Calu3 (cell line): ENCODE measurements around the gene PACS2. TPM values are rescaled to one million over a fixed set of nuclear protein-coding genes. Genes with fewer than 3 reads are reported as not detected.

ENCODE experiments used
- BruUV-seq: library from RNA; stranded (reverse); fragments of 400-500 nt; replicated peaks from 2 replicates; lab custom pipeline; 2021; lab: Mats Ljungman, UMichigan
- CTCF ChIA-PET: fragments of 300-600 bp; sonication (Branson Sonifier 250); formaldehyde crosslinking; loops from one replicate; lab custom pipeline; 2022; ENCODE audit warnings: antibody characterized with exemption; lab: Charles Lee
- DNase-seq: peaks from one replicate; pipeline ENCODE4 v3.0.0; 2022
- H3K27ac Mint-ChIP-seq: one replicate; pipeline ENCODE4 v1.8.0; 2022; ENCODE audit warnings: mixed read lengths; ENCODE audit not compliant: unreplicated experiment
- H3K27me3 Mint-ChIP-seq: one replicate; pipeline ENCODE4 v1.8.0; 2022; ENCODE audit warnings: mixed read lengths; ENCODE audit not compliant: unreplicated experiment
- H3K36me3 Mint-ChIP-seq: one replicate; pipeline ENCODE4 v1.8.0; 2022; ENCODE audit warnings: mild to moderate bottlenecking, moderate library complexity, mixed read lengths; ENCODE audit not compliant: insufficient read depth, unreplicated experiment
- H3K4me1 Mint-ChIP-seq: one replicate; pipeline ENCODE4 v1.8.0; 2022; ENCODE audit warnings: mild to moderate bottlenecking, low read depth, mixed read lengths; ENCODE audit not compliant: unreplicated experiment
- H3K4me3 Mint-ChIP-seq: one replicate; pipeline ENCODE4 v1.8.0; 2022; ENCODE audit warnings: mild to moderate bottlenecking, low read depth, moderate library complexity, mixed read lengths; ENCODE audit not compliant: unreplicated experiment
- H3K9me3 Mint-ChIP-seq: one replicate; pipeline ENCODE4 v1.8.0; 2022; ENCODE audit warnings: low read depth, mixed read lengths; ENCODE audit not compliant: unreplicated experiment
- CTCF ChIP-seq: fragments of 200-600 bp; IDR thresholded peaks from one replicate; pipeline ENCODE4 v1.8.0; 2022; ENCODE audit warnings: antibody characterized with exemption; ENCODE audit not compliant: unreplicated experiment
- intact Hi-C: fragments of 100-400 bp; cut with micrococcal nuclease; formaldehyde crosslinking; loops from one replicate; pipeline ENCODE4 v1.10.0; 2022; ENCODE audit not compliant: unreplicated experiment
- total RNA-seq: library from RNA; stranded (reverse); gene quantifications from 2 replicates; pipeline ENCODE4 v1.2.3, GENCODE V29; 2022

The PACS2 gene
- total RNA-seq, 1 experiment from 2014 or later = 77.3 TPM

GRCh38 chr14:105422695-105423487, 108.3 kb downstream of the PACS2 start:
- CTCF ChIA-PET = no interaction called here
- intact Hi-C loops = no loop called here
- no peak for TF ChIP-seq CTCF
- H3K9me3 Mint-ChIP-seq = no peaks in the 10 kb centered on the region
- no TSS peak for BruUV-seq
- H3K27ac Mint-ChIP-seq = no peak overlapping the region
- H3K27me3 Mint-ChIP-seq = no peaks in the 10 kb centered on the region
- peaks cover 63% of the 10 kb centered on the region for H3K36me3 Mint-ChIP-seq
- H3K4me1 Mint-ChIP-seq = peaks cover 27% of the 10 kb centered on the region
- H3K4me3 Mint-ChIP-seq = no peak overlapping the region
- DNase-seq = no peak

GRCh38 chr14:105423488-105424195, 109.1 kb downstream of the PACS2 start:
- Mint-ChIP-seq H3K4me1 (peaks cover 24% of the 10 kb centered on the region), H3K9me3 (no peaks in the 10 kb centered on the region), H3K36me3 (peaks cover 61% of the 10 kb centered on the region), H3K27me3 (no peaks in the 10 kb centered on the region), H3K4me3 (no peak overlapping the region), H3K27ac (no peak overlapping the region)
- intact Hi-C loops = no loop called here
- TF ChIP-seq CTCF = no peak
- TSS peak; percentile 6 for BruUV-seq
- DNase-seq = no peak
- CTCF ChIA-PET = no interaction called here

- intact Hi-C loops = no loop called here
- TF ChIP-seq CTCF = no peak
- no peaks in the 10 kb centered on the region for H3K27me3 Mint-ChIP-seq
- no peak overlapping the region for H3K4me3 Mint-ChIP-seq
- H3K27ac Mint-ChIP-seq = no peak overlapping the region
- H3K4me1 Mint-ChIP-seq = peaks cover 21% of the 10 kb centered on the region
- no peak for DNase-seq
- peaks cover 56% of the 10 kb centered on the region for H3K36me3 Mint-ChIP-seq
- BruUV-seq = no TSS peak
- CTCF ChIA-PET = no interaction called here
- H3K9me3 Mint-ChIP-seq = no peaks in the 10 kb centered on the region
Measured at GRCh38 chr14:105424861-105425260, 110.3 kb downstream of the PACS2 start.

GRCh38 chr14:105425823-105426247, 111.3 kb downstream of the PACS2 start:
- Mint-ChIP-seq H3K4me3 (no peak overlapping the region), H3K27me3 (no peaks in the 10 kb centered on the region), H3K4me1 (peaks cover 27% of the 10 kb centered on the region), H3K27ac (no peak overlapping the region), H3K9me3 (no peaks in the 10 kb centered on the region), H3K36me3 (peaks cover 59% of the 10 kb centered on the region)
- DNase-seq = no peak
- CTCF ChIA-PET = no interaction called here
- intact Hi-C loops = no loop called here
- BruUV-seq = no TSS peak
- TF ChIP-seq CTCF = no peak
